ENCODE results near the gene EBLN2.

The EBLN2 gene

GRCh38 chr3:73049319-73049718, 12.1 kb upstream of the EBLN2 start:
- Histone ChIP-seq H3F3A (ENCODE audit: control insufficient read depth, insufficient read depth) (peaks cover 9% of the 10 kb centered on the region; the same call in 1 of the 2 replicates), H3K4me2 (ENCODE audit: low read length) (no peak overlapping the region), H3K9me2 (replicated peaks; ENCODE audit: control insufficient read depth, low read length) (no peaks in the 10 kb centered on the region), H3K36me3 (ENCODE audit: control insufficient read depth, low read length) (peaks cover 43% of the 10 kb centered on the region), H3K79me2 (ENCODE audit: control insufficient read depth, low read length) (peaks cover 87% of the 10 kb centered on the region), H3K4me3 (ENCODE audit: low read length) (no peak overlapping the region), H3K9me3 (ENCODE audit: control insufficient read depth, insufficient read depth, low read length) (no peaks in the 10 kb centered on the region), H4K20me1 (ENCODE audit: control insufficient read depth, insufficient read depth, low read depth, low read length) (peaks cover 5% of the 10 kb centered on the region; the same call in 1 of the 2 replicates), H3K27me3 (ENCODE audit: control insufficient read depth, low read length) (no peaks in the 10 kb centered on the region), H3K27ac (ENCODE audit: low read depth, low read length) (no peak overlapping the region), H3K4me1 (ENCODE audit: control insufficient read depth, low read length) (no peaks in the 10 kb centered on the region)
- TF ChIP-seq EZH2phosphoT487 (IDR thresholded peaks at IDR 0.05; ENCODE audit: borderline replicate concordance, low read length) (no peak), CTCF (IDR thresholded peaks at IDR 0.05; ENCODE audit: low read depth, low read length, poor library complexity, severe bottlenecking) (no peak)

GRCh38 chr3:73052857-73053256, 8.6 kb upstream of the EBLN2 start:
- Histone ChIP-seq H3K4me2 (ENCODE audit: low read length) (no peak overlapping the region), H3K79me2 (ENCODE audit: control insufficient read depth, low read length) (peaks cover 77% of the 10 kb centered on the region)

GRCh38 chr3:73055583-73055982, 5.9 kb upstream of the EBLN2 start:
- H3K27ac ChIP-seq (ENCODE audit: low read depth, low read length): no peak overlapping the region
- peaks cover 8% of the 10 kb centered on the region; the same call in 1 of the 2 replicates for H4K20me1 ChIP-seq (ENCODE audit: control insufficient read depth, insufficient read depth, low read depth, low read length)
- H3K4me1 ChIP-seq (ENCODE audit: control insufficient read depth, low read length): no peaks in the 10 kb centered on the region
- H3K36me3 ChIP-seq (ENCODE audit: control insufficient read depth, low read length): peaks cover 37% of the 10 kb centered on the region
- TF ChIP-seq EZH2phosphoT487 (IDR thresholded peaks at IDR 0.05; ENCODE audit: borderline replicate concordance, low read length) (no peak), CTCF (IDR thresholded peaks at IDR 0.05; ENCODE audit: low read depth, low read length, poor library complexity, severe bottlenecking) (no peak)
- H3K9me3 ChIP-seq (ENCODE audit: control insufficient read depth, insufficient read depth, low read length): no peaks in the 10 kb centered on the region
- H3K79me2 ChIP-seq (ENCODE audit: control insufficient read depth, low read length): peaks cover 76% of the 10 kb centered on the region
- H3K4me3 ChIP-seq (ENCODE audit: low read length): no peak overlapping the region
- no peak overlapping the region for H3K4me2 ChIP-seq (ENCODE audit: low read length)
- no peaks in the 10 kb centered on the region for H3K27me3 ChIP-seq (ENCODE audit: control insufficient read depth, low read length)
- H3F3A ChIP-seq (ENCODE audit: control insufficient read depth, insufficient read depth): peaks cover 4% of the 10 kb centered on the region; the same call in 1 of the 2 replicates
- H3K9me2 ChIP-seq (replicated peaks; ENCODE audit: control insufficient read depth, low read length): no peaks in the 10 kb centered on the region

More at GRCh38 chr3:73052857-73053256, 8.6 kb upstream of the EBLN2 start:
- Histone ChIP-seq H3F3A (ENCODE audit: control insufficient read depth, insufficient read depth) (peaks cover 13% of the 10 kb centered on the region; the same call in 1 of the 2 replicates), H3K36me3 (ENCODE audit: control insufficient read depth, low read length) (peaks cover 36% of the 10 kb centered on the region), H3K9me3 (ENCODE audit: control insufficient read depth, insufficient read depth, low read length) (no peaks in the 10 kb centered on the region), H3K27ac (ENCODE audit: low read depth, low read length) (no peak overlapping the region), H3K9me2 (replicated peaks; ENCODE audit: control insufficient read depth, low read length) (no peaks in the 10 kb centered on the region), H3K27me3 (ENCODE audit: control insufficient read depth, low read length) (no peaks in the 10 kb centered on the region), H3K4me3 (ENCODE audit: low read length) (no peak overlapping the region), H3K4me1 (ENCODE audit: control insufficient read depth, low read length) (no peaks in the 10 kb centered on the region), H4K20me1 (ENCODE audit: control insufficient read depth, insufficient read depth, low read depth, low read length) (peaks cover 3% of the 10 kb centered on the region; the same call in 1 of the 2 replicates)
- TF ChIP-seq CTCF (IDR thresholded peaks at IDR 0.05; ENCODE audit: low read depth, low read length, poor library complexity, severe bottlenecking): no peak
- no peak for TF ChIP-seq EZH2phosphoT487 (IDR thresholded peaks at IDR 0.05; ENCODE audit: borderline replicate concordance, low read length)

Data from DOHH2 (cell line).